NB4 (cell line): ENCODE data around the gene IFI30.

ENCODE experiments used
- DNase-seq: peaks from one replicate; pipeline ENCODE4 v3.0.0; 2010; ENCODE audit warnings: low read depth
- H3K4me3 ChIP-seq: one replicate; pipeline ENCODE4 v1.5.1; 2011; ENCODE audit warnings: mild to moderate bottlenecking, low read depth, low read length, moderate library complexity
- CTCF ChIP-seq: IDR thresholded peaks from one replicate; pipeline ENCODE4 v1.5.1; 2012; ENCODE audit warnings: low read depth, low read length
- MAX ChIP-seq: IDR thresholded peaks from 2 replicates; pipeline ENCODE4 v1.6.1; 2011; ENCODE audit warnings: low read depth, low read length
- MYC ChIP-seq: IDR thresholded peaks from 2 replicates; pipeline ENCODE4 v1.6.1; 2011; ENCODE audit warnings: low read depth, low read length
- POLR2A ChIP-seq: IDR thresholded peaks from 2 replicates; pipeline ENCODE4 v1.6.1; 2011; ENCODE audit warnings: mild to moderate bottlenecking; ENCODE audit not compliant: insufficient read length; ENCODE audit errors: extremely low read depth

IFI30 gene

GRCh38 chr19:18225702-18226468 lies 52.3 kb downstream of the IFI30 start, which contains the start of gene PDE4C:
Gene PDE4C, minus strand, starts transcription at chr19:18226438. Its CDS starts 23 bp downstream, at chr19:18226415.
- TF ChIP-seq POLR2A (no peak), MYC (no peak), MAX (no peak), CTCF (no peak)
- no peak within 1 kb of the TSS for H3K4me3 ChIP-seq
- no peak for DNase-seq

GRCh38 chr19:18226956-18227780 lies 53.6 kb downstream of the IFI30 start:
- TF ChIP-seq CTCF, result no peak
- no peak for TF ChIP-seq MAX
- TF ChIP-seq MYC, result no peak
- no peak for TF ChIP-seq POLR2A

More at GRCh38 chr19:18226956-18227780, 53.6 kb downstream of the IFI30 start:
- no peak for DNase-seq
- no peak overlapping the region for H3K4me3 ChIP-seq
